IMR-90 (cell line): ENCODE data around the gene MGAT5. TPM values are rescaled to one million over a fixed set of nuclear protein-coding genes. Genes with fewer than 3 reads are reported as not detected.
A peak's percentile ranks its signal among the peaks of the same experiment; 100 is the strongest.

Experiments used
- ATAC-seq: fragments of 200-7000 bp; cut with Tn5 transposase; 2 replicates; pipeline ENCODE4 v1.9.1; 2020; ENCODE audit warnings: low read depth, mild to moderate bottlenecking, moderate library complexity
- BruUV-seq: library from RNA; stranded (reverse); fragments of 400-500 nt; replicated peaks from 2 replicates; lab custom pipeline; 2021; lab: Mats Ljungman, UMichigan
- CTCF ChIA-PET: fragments of 300-600 bp; formaldehyde crosslinking; extraction: SDS; loops from one replicate; lab custom pipeline; 2021; ENCODE audit warnings: antibody characterized with exemption; lab: Yijun Ruan, JAX
- POLR2A ChIA-PET: fragments of 300-600 bp; sonication (Branson Sonifier 250); formaldehyde crosslinking; loops from one replicate; lab custom pipeline; 2022; ENCODE audit warnings: antibody characterized with exemption; ENCODE audit not compliant: unreplicated experiment; lab: Charles Lee
- DNase-seq: peaks from one replicate; pipeline ENCODE4 v3.0.0; 2013
- H2AFZ ChIP-seq: replicated peaks from 2 replicates; pipeline ENCODE3; 2013; ENCODE audit warnings: low read length, mild to moderate bottlenecking; ENCODE audit not compliant: poor library complexity
- H2AK5ac ChIP-seq: 2 replicates; pipeline ENCODE4 v1.6.1; 2013; ENCODE audit warnings: low read depth, low read length, inconsistent platforms
- H2AK9ac ChIP-seq: replicated peaks from 2 replicates; pipeline ENCODE3; 2013; ENCODE audit warnings: mild to moderate bottlenecking, low read depth, low read length, moderate library complexity; ENCODE audit not compliant: poor library complexity
- H2BK120ac ChIP-seq: 2 replicates; pipeline ENCODE4 v1.6.1; 2013; ENCODE audit warnings: low read depth, low read length, inconsistent platforms
- H2BK15ac ChIP-seq: 3 replicates; pipeline ENCODE4 v1.6.1; 2013; ENCODE audit warnings: low read depth, low read length, inconsistent platforms
- H2BK20ac ChIP-seq: 2 replicates; pipeline ENCODE4 v1.6.1; 2013; ENCODE audit warnings: low read depth, mild to moderate bottlenecking, inconsistent platforms, low read length, moderate library complexity
- H2BK5ac ChIP-seq: 2 replicates; pipeline ENCODE4 v1.6.1; 2013; ENCODE audit warnings: mild to moderate bottlenecking, low read depth, low read length, inconsistent platforms; ENCODE audit not compliant: poor library complexity, severe bottlenecking
- H3K14ac ChIP-seq: replicated peaks from 2 replicates; pipeline ENCODE4 v1.6.1; 2013; ENCODE audit warnings: low read depth, low read length, inconsistent platforms
- H3K18ac ChIP-seq: 2 replicates; pipeline ENCODE4 v1.6.1; 2013; ENCODE audit warnings: low read depth, low read length, control low read depth
- H3K23ac ChIP-seq: 2 replicates; pipeline ENCODE4 v1.6.1; 2013; ENCODE audit warnings: low read depth, low read length, inconsistent platforms
- H3K27ac ChIP-seq: 2 replicates; pipeline ENCODE4 v1.5.1; 2013; ENCODE audit warnings: mild to moderate bottlenecking, control low read depth, low read length; ENCODE audit not compliant: insufficient read depth
- H3K27me3 ChIP-seq: 2 replicates; pipeline ENCODE4 v1.6.1; 2013; ENCODE audit warnings: low read length; ENCODE audit not compliant: control insufficient read depth, insufficient read depth
- H3K36me3 ChIP-seq: 2 replicates; pipeline ENCODE4 v1.6.1; 2013; ENCODE audit warnings: low read length, mixed read lengths; ENCODE audit not compliant: control insufficient read depth, insufficient read depth
- H3K4ac ChIP-seq: 2 replicates; pipeline ENCODE4 v1.6.1; 2013; ENCODE audit warnings: low read depth, low read length, inconsistent platforms
- H3K4me1 ChIP-seq: 2 replicates; pipeline ENCODE4 v1.6.1; 2013; ENCODE audit warnings: low read length, mixed read lengths; ENCODE audit not compliant: control insufficient read depth, insufficient read depth
- H3K4me2 ChIP-seq: 2 replicates; pipeline ENCODE4 v1.6.1; 2013; ENCODE audit warnings: low read depth, mild to moderate bottlenecking, control low read depth, low read length, moderate library complexity
- H3K4me3 ChIP-seq: 2 replicates; pipeline ENCODE4 v1.5.1; 2013; ENCODE audit warnings: low read depth, mild to moderate bottlenecking, control low read depth, low read length, moderate library complexity; ENCODE audit not compliant: insufficient read depth
- H3K56ac ChIP-seq: 2 replicates; pipeline ENCODE4 v1.6.1; 2013; ENCODE audit warnings: low read length, inconsistent platforms; ENCODE audit not compliant: insufficient read depth; ENCODE audit errors: extremely low read depth
- H3K79me1 ChIP-seq, 2 experiments: 2 replicates each; pipeline ENCODE4 v1.6.1; 2013; ENCODE audit warnings: low read length in 2 of 2, inconsistent platforms in 1 of 2, low read depth in 1 of 2
- H3K9ac ChIP-seq: 2 replicates; pipeline ENCODE4 v1.6.1; 2013; ENCODE audit warnings: low read depth, low read length, control low read depth
- H3K9me1 ChIP-seq: 2 replicates; pipeline ENCODE4 v1.6.1; 2013; ENCODE audit warnings: low read length, inconsistent platforms; ENCODE audit not compliant: insufficient read depth
- H3K9me3 ChIP-seq: 2 replicates; pipeline ENCODE4 v1.6.1; 2013; ENCODE audit warnings: low read length; ENCODE audit not compliant: control insufficient read depth, insufficient read depth
- H4K20me1 ChIP-seq: 2 replicates; pipeline ENCODE4 v1.6.1; 2013; ENCODE audit warnings: low read length, inconsistent platforms; ENCODE audit not compliant: insufficient read depth
- H4K5ac ChIP-seq: 2 replicates; pipeline ENCODE4 v1.6.1; 2013; ENCODE audit warnings: mild to moderate bottlenecking, low read depth, low read length, control low read depth
- H4K8ac ChIP-seq, 2 experiments: 2 replicates each; pipeline ENCODE4 v1.6.1; 2013; ENCODE audit warnings: low read depth in 2 of 2, low read length in 2 of 2, control low read depth in 1 of 2, inconsistent platforms in 1 of 2
- H4K91ac ChIP-seq: 2 replicates; pipeline ENCODE4 v1.6.1; 2013; ENCODE audit warnings: low read depth, low read length, inconsistent platforms; ENCODE audit not compliant: insufficient read depth
- ELK1 ChIP-seq: fragments of 150-350 bp; IDR thresholded peaks from 2 replicates; pipeline ENCODE4 v1.6.1; 2016; ENCODE audit warnings: low read depth, mild to moderate bottlenecking, low read length, moderate library complexity, borderline replicate concordance
- FOS ChIP-seq: fragments of 150-350 bp; IDR thresholded peaks from 2 replicates; pipeline ENCODE4 v1.6.1; 2016; ENCODE audit warnings: low read depth, low read length
- MAFK ChIP-seq: IDR thresholded peaks from 2 replicates; pipeline ENCODE4 v1.6.1; 2012; ENCODE audit warnings: low read depth, low read length, improper control_type of control experiment
- NFE2L2 ChIP-seq: fragments of 150-350 bp; IDR thresholded peaks from 2 replicates; pipeline ENCODE4 v1.6.1; 2016; ENCODE audit warnings: low read depth, mild to moderate bottlenecking, low read length
- SMC3 ChIP-seq: fragments of 150-350 bp; IDR thresholded peaks from 2 replicates; pipeline ENCODE4 v1.6.1; 2016; ENCODE audit warnings: low read depth, mild to moderate bottlenecking, antibody characterized with exemption, low read length, moderate library complexity
- USF2 ChIP-seq: fragments of 150-350 bp; IDR thresholded peaks from 2 replicates; pipeline ENCODE4 v1.6.1; 2017; ENCODE audit warnings: mild to moderate bottlenecking, antibody characterized with exemption, low read length, low read depth
- WGBS, 2 experiments: methylation state at CpG; one replicate each; pipeline versions ENCODE4 v1.1.5 to v1.1.7; 2013; ENCODE audit warnings: missing lambda C conversion rate in 2 of 2; ENCODE audit not compliant: insufficient read length in 1 of 2; ENCODE audit errors: extremely low coverage in 2 of 2; 5-methylcytosine and 5-hydroxymethylcytosine counted together
- dilution Hi-C: fragments of 300-500 bp; cut with HindIII; formaldehyde crosslinking; loops from one replicate; pipeline ENCODE4 v1.14.3; 2018; ENCODE audit warnings: low sequenced_read_pairs; ENCODE audit not compliant: unreplicated experiment
- in situ Hi-C: fragments of 300-500 bp; cut with MboI; formaldehyde crosslinking; loops from 3 replicates; pipeline ENCODE4 v1.14.3; 2019; ENCODE audit warnings: low sequenced_read_pairs, inconsistent platforms, mixed read lengths
- intact Hi-C: fragments of 100-400 bp; cut with micrococcal nuclease; formaldehyde crosslinking; loops from 2 replicates; pipeline ENCODE4 v1.10.0; 2022
- polyA plus RNA-seq, 3 experiments: library from polyadenylated mRNA; depleted of rRNA; stranded (reverse); fragments of >200 nt; gene quantifications; 2 replicates each; pipeline ENCODE4 v1.2.3, GENCODE V29; 2012; ENCODE audit warnings: low replicate concordance in 1 of 3
- total RNA-seq: library from RNA; depleted of rRNA; stranded (reverse); fragments of >200 nt; gene quantifications from 2 replicates; pipeline ENCODE4 v1.2.3, GENCODE V29; 2012

The MGAT5 gene
- total and polyA plus RNA-seq, 2 of the 4 experiments (the other 2 are of a cell fraction): 22.9 to 59.9 TPM

- peak overlapping the region; percentile 88 for H4K91ac ChIP-seq
- dilution Hi-C loops (no loop called here), intact Hi-C loops (loop anchor here (5.0 kb wide), 1 partner anchor 179 kb away; no protein-coding TSS in a partner anchor), in situ Hi-C loops (loop anchor here (25.0 kb wide), 1 partner anchor 346 kb away; no protein-coding TSS in a partner anchor)
- H3K27me3 ChIP-seq: no peaks in the 10 kb centered on the region
- H3K56ac ChIP-seq: 0 out of 2 replicates have a peak overlapping the region, but pooled peaks have one; percentile 43
- no peak overlapping the region for H2AK9ac ChIP-seq
- H3K14ac ChIP-seq: peak overlapping the region; percentile 80
- H2AFZ ChIP-seq: no peak overlapping the region
- POLR2A ChIA-PET: no interaction called here
- peak; percentile 12 for ATAC-seq
- peaks cover 23 to 68% of the 10 kb centered on the region in 2 experiments for H3K79me1 ChIP-seq
- H4K20me1 ChIP-seq: peaks cover 4% of the 10 kb centered on the region; the same call in 1 of the 2 replicates
- peak overlapping the region; percentile 34 for H3K4ac ChIP-seq
- H2BK20ac ChIP-seq: peak overlapping the region; percentile 79
- no CpG with 5 or more reads among the region's 2 CpGs for WGBS, 2 experiments
- peaks cover 6% of the 10 kb centered on the region for H3K9me3 ChIP-seq
- H3K18ac ChIP-seq: peak overlapping the region; percentile 91; the same call in 1 of the 2 replicates
- H3K4me1 ChIP-seq: peaks cover 26% of the 10 kb centered on the region
- H3K36me3 ChIP-seq: no peaks in the 10 kb centered on the region
- peak overlapping the region; percentile 37 to 43; a peak in 3 of 4 replicates for H4K8ac ChIP-seq
- peak overlapping the region; percentile 50; the same call in 1 of the 2 replicates for H2AK5ac ChIP-seq
- peak overlapping the region; percentile 46; the same call in 1 of the 2 replicates for H3K23ac ChIP-seq
- H3K9ac ChIP-seq: peak overlapping the region; percentile 4; the same call in 1 of the 2 replicates
- peak overlapping the region; percentile 84; the same call in 1 of the 2 replicates for H4K5ac ChIP-seq
- peak overlapping the region; percentile 67; the same call in 2 of the 3 replicates for H2BK15ac ChIP-seq
- peak overlapping the region; percentile 4; the same call in 1 of the 2 replicates for H3K4me2 ChIP-seq
- TF ChIP-seq SMC3: no peak
- TF ChIP-seq NFE2L2: no peak
- TF ChIP-seq MAFK: peak; percentile 75
- TF ChIP-seq FOS: no peak
- no peak for TF ChIP-seq USF2
- TF ChIP-seq ELK1: no peak
- H2BK120ac ChIP-seq: peak overlapping the region; percentile 91
- H3K4me3 ChIP-seq: no peak overlapping the region
- peak overlapping the region; percentile 12 for H3K27ac ChIP-seq
- peak; percentile 59 for DNase-seq
- H3K9me1 ChIP-seq: peaks cover 22% of the 10 kb centered on the region; the same call in 1 of the 2 replicates
- CTCF ChIA-PET: no interaction called here
- no TSS peak for BruUV-seq
- peak overlapping the region; percentile 98 for H2BK5ac ChIP-seq
Observed at GRCh38 chr2:134232868-134233727, 20.8 kb upstream of the MGAT5 start.
